Activated T-cell treated with anti-CD3 and anti-CD28 coated beads for 48 hours (primary cell): ENCODE measurements around the gene GH2.

Experiments used
- DNase-seq: peaks from one replicate; pipeline ENCODE4 v3.0.0-alpha.2; 2020; ENCODE audit warnings: low read depth

GH2 gene

DNA sequence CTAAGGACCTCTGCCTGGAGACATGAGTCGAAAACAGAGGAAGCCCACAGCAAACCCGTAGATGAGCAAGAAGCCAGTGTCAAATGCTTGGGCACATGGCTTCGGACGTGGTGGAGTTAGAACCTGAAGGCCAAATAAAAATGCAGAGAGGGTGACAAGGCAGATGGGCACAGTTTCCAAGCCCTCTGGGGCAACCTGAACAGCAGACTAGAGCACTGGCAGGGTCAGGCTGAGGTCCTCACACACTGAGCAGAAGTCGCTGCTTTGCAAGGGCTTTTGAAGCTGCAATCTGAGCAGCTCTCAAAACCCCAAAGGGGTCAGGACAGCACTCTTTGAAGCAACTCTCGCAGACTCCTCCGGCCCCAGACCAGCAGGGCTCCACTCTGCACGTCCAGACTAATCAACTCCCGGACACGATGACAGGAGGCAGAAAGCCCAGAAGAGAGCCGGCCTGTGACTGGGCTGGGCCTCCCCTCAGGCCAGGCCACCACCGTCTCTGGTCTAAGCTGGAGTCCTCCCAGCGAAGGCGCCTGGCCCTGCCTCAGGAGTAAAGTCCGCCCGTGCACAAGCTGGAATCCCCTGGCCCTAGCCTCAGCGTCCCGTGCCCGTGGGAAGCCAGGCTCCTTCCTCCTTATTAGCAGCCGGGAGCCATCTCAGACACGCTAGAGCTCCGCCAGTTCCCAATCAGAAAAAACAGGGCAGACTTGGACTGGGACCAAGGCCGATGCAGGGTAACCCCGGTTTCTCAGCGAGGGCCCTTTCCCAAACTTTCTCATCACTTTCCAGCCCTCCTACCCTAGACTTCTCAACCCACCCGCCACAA lies 40.2 kb downstream of the GH2 start:
- DNase-seq, result no peak

DNA sequence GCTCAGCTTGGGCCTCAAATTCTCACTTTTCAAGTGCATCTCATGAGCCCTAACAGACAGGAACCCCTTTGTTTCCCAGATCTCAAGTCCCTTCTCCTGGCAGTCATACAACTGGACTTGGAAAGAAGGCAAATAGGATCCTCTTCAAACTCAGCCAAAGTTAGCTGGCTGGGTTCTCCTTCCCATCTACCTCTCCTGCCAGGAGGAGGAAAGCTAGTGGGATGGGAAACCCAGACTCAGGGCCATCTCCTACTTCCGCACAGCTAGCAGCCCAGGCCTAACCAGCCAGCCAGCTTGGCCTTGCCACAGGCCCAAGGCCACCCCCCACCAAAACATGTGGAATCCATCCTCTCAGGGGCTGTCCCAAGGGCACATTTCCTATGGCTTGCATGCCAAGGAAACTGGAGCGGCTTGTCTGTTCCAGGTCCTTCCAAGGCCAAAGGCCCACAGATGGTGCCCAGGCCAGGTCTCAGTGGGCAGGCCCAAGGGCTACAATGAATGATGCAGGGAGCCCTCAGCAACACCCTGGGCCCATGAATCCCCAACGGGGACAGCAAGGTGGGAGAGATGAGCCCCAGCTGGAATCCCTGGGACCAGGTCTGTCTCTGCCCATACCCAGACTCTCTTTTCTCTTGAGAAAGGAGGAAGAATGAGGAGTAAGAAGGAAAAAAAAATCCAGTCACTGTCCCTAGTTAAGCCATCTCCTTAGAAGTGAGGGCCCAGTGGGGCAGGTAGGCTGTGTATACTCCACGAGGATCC lies 41.0 kb downstream of the GH2 start:
- no peak for DNase-seq

DNA sequence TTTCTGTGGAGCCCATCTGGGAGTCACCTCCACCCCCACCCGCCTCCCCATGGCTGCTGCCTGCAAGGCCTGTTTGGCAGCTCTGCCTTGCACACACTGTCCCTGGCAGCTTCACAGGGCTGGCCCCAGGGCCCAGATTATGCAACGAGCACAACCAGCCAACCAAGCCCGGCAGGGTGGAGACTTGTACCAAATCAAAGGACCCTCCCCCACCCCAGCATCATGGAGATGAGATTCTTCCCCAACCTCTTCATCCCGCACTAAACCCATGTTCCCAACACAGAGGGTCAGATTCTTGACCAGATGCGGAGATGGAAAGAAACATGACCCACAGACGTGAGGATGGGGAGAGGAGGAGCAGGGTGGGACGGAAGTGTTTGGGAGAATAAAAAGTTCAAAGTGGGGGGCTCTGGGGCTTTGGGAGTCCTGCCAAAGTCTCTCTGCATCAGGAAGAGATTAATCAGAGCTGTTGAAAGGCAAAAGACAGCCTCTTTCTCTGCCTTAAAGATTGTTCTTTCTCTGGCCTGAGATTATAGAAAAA lies 43.0 kb downstream of the GH2 start:
- no peak for DNase-seq

DNA sequence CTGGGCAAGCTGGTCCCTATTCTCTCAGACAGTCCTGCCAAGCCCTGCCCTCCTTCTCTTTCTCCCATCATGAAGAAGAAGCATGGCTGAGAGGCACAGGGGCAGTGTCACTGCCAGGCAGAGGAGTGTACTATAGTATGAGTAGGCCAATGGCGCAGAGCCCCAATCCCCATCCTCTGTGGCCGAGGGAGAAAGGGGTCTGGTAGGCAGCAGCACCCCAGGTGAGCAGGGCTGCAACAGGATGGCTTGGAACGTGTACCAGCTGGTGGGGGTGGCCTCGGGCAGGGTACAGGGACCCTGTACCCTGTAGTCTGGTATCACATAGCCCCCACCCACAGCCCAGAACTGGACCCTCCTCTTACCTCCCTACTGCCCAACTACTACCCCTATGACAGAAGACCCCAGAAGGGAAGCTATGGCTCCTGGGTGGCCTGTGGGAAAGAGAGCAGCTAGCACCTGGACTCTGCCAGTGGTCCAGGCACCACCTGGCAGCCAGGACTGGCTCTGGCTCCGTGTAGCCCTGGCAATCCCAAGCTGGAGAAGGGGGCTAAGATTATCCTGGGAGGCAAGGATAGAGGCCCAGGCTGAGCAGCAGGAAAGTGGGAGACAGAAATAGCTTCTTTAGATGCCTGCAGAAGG lies 43.7 kb downstream of the GH2 start:
- DNase-seq, result no peak

DNA sequence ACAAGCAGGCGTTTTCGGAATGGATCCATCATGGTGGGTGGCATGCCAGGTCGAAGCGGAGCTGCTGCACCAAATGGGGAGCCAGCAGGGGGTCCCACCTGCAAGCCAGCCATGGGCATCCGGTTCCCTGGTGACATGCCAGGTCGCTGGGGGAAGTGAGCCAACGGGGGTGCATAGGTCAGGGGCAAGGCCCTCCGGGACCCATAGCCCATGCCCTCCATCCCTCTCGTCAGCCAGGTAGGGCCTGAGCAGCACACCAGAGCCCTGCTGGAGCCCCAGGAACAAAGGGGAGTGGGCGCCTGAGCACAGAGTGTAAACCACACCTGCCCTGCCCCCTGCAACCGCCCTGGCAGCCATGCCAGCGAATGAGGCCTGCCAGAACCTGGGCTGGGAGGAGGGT lies 44.3 kb downstream of the GH2 start:
- DNase-seq, result no peak

DNA sequence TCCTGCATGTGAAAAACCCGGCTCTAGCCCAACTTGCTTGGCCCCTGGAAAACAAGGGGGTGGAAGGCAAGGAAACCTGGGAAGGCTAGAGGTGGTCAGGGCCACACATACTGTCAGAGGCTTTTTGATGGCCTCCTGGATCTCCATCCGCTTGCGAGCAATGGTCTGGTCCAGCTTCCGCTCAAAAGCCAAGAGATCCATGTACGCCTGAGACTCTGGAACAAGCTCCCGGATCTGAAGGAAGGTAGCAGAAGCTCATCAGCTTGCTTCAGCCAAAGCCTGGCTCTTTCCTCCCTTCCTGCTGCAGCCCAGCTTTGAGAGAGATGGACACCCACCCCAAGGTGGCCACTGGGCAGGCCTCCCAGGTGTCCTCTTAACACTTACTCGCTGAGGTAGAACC lies 44.9 kb downstream of the GH2 start:
- DNase-seq, result no peak

DNA sequence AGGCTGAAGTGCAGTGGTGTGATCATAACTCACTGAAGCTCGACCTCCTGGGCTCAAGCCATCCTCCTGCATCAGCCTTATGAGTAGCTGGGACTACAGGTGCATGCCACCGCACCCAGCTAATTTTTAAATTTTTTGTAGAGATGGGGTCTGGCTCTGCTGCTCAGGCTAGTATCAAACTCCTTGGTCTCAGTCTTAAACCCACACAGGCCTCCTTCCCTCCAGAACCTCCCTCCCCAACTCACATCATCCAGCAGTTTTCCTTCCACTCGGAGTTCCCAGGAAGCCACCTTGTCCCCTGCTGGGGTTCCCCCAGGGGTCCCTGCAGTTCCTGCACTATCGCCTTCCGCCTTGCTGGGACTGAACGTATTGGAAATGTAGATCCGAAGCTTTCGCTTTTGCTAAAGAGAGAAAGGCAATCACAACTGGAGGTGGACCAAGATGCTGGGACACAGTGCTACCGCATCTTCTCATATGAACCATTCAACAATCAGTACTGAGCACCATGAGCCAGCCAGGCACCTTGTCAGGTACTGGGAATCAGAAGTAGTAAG lies 46.5 kb downstream of the GH2 start:
- DNase-seq, result no peak

DNA sequence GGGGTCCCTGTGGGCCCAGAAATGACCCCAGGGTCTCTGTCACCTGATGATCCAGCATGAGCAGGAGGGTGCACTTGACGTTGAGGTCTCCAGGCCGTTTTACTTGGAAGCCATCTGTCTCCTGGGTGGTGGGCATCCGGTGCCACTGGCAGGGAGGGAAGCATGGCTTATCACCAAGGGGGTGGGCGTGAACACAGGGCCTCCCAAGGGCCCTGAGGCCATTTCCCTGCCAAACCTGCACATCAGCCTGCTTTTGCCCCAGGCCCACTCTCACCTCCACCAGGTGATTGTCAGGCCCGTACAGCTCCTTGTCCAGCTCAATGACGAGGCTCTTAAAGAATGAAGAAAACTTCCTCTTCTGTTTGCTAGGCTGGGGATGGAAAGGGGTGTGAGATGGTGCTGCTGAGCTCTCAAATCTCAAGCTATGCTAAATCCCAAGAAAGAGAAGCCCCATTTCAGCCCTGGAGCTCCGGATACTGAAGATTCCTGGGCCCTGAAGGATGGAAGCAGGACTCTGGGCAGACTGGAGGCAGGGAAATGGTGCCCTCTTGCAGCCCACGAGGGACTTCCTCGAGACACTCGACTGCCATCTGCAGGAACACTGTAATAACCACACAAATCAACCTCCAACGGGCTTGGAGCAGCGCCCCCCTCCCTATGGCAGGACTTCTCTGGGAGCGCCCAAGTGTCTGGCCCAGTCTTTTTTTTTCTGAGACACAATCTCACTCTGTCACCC lies 47.1 kb downstream of the GH2 start:
- no peak for DNase-seq

DNA sequence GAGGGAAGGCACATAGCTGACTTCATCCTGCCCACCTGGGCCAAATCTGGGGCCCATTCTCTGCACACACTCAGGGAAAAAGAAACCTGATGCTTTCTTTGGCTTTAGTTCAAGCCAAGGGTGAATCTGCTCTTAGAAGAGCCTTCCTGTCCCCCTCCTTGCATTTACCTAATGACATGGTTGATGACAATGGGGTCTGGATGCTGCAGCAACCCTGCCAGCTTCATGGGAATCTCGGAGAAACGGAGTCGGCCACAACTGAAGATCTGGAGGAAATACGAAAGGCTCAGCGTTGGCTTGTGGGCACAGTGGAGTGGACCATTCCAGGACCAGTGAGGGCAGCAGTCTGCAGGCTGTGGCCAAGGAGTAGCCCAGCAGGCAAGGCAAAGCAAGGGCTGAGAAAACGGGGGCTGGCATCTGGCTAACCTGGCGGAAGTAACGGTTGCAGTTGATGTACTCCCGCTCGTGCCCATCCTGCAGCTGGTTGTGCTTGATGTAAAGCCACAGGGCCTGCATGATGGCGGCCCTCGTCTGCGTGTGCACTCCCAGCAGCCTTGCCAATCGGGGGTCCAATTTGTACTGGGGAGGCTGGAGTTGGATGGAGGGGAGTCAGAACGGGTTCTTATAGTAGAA lies 47.9 kb downstream of the GH2 start:
- no peak for DNase-seq

DNA sequence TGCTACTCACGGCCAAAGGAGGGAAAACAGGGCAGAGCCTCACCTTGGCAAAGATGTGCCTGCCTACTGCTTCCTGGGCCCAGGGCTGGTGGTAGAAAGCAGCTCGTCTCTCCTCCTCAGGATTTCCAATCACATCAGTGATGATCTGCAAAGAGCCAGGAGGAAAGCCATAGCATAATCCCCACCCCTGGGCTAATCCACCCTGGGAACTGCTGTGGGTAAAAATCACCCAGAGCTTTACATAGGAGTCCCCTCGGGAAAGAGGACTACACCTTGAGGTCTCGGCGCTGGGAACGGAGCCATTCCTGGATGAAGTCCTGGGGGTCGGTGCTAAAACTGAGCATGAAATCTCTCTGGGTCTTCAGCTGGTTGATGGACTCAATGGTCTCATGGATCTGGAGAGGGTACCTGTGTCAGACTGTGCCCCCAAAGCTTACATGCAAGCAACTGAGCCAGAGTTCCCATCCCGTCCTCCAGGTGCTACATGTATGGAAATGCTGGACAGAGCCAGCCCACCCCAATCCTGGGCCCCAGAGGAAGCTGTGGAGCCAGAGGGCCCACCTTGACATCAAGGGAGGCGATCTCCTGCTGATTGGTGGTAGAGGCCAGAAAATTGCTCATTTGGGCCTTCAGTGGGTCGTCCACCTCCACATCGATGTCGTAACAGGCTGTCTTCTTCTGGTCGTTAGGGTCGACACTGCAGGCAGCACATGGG lies 48.6 kb downstream of the GH2 start:
- no peak for DNase-seq

DNA sequence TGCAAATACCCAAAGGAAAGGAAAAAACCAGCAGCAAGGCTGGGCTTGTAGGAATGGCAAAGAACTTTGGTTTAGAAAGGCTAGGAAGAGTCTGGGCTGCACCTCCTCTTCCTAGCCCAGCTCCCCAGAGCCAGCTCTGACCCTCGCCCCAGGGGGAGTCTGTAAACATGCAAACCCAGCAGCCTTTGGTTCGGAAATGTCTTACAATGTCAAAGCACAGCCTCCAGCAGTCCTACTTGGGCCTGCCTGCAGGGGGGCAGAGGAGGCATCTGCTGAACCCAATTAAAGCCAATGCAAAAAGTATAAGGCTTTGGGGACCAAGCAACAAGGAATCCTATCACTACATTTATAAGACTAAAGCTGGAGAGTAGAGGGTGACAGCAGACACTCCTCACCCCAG lies 49.3 kb downstream of the GH2 start:
- DNase-seq, result no peak

DNA sequence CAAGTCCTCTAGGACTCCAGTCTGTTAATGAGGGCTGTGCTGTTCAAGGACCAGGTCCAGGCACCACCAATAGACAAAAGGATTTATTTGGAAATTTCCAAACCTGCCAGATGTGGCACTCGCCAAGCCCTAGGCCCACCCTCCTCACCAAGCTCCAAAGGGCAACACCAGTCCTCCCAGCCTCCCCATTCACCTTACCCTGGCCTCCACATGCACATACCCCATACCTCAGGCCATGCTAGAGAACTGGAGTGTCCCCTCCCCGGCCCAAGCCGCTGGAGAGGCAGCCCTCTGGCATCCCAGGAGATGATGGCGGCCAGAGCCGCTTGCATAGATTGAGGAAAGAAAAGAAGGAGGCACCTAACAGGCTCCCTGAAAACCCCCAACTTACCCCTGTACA lies 49.7 kb downstream of the GH2 start:
- DNase-seq, result no peak

DNA sequence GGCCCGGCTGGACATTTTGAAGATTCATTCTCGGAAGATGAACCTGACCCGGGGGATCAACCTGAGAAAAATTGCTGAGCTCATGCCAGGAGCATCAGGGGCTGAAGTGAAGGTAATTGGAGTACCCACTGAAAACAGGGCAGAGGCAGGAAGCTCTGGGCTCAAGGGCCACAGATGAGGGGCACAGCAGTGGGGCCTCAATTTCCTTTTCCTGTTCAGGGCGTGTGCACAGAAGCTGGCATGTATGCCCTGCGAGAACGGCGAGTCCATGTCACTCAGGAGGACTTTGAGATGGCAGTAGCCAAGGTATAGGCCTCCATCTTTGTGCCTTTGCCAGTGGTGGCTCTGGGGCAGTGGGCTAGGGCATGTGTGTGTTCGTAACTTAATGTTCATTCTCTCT lies 50.2 kb downstream of the GH2 start:
- no peak for DNase-seq

DNA sequence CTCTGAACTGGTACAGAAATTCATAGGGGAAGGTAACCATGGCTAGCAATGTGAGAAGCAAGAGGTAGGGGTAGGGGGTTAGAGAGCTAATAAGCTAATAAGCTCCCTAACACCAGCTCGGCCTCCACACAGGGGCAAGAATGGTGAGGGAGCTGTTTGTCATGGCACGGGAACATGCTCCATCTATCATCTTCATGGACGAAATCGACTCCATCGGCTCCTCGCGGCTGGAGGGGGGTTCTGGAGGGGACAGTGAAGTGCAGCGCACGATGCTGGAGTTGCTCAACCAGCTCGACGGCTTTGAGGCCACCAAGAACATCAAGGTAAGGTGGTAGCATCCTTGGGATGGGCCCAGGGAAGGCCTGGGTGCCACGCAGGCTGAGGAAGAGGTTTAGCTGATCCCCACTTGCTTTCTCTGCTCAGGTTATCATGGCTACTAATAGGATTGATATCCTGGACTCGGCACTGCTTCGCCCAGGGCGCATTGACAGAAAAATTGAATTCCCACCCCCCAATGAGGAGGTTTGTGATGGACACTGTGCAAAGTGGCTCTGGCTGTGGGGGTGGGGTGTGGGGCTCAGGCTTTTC lies 50.7 kb downstream of the GH2 start:
- DNase-seq, result no peak

DNA sequence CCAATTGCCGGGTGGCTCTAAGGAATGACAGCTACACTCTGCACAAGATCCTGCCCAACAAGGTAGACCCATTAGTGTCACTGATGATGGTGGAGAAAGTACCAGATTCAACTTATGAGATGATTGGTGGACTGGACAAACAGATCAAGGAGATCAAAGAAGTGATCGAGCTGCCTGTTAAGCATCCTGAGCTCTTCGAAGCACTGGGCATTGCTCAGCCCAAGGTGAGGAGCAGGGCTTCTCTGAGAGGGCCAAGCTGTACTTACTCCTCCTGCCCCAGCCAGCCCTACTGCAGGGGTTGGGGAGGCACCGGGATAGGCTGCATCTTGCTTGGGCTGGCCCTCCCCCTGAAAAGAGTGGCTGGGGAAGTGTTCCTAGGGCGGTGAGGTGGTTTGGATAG lies 51.5 kb downstream of the GH2 start:
- no peak for DNase-seq
